NCI-H69 (cell line): ENCODE data around the gene DDX1.
"Not testable (repeated sequence)": the region's sequence is repeated elsewhere in the genome, so short reads cannot be mapped to it uniquely, and the experiment has no call there.

Experiments used
- DNase-seq: peaks from one replicate; lab custom pipeline; 2025; lab: John Stamatoyannopoulos, UW

DDX1 gene

DNA sequence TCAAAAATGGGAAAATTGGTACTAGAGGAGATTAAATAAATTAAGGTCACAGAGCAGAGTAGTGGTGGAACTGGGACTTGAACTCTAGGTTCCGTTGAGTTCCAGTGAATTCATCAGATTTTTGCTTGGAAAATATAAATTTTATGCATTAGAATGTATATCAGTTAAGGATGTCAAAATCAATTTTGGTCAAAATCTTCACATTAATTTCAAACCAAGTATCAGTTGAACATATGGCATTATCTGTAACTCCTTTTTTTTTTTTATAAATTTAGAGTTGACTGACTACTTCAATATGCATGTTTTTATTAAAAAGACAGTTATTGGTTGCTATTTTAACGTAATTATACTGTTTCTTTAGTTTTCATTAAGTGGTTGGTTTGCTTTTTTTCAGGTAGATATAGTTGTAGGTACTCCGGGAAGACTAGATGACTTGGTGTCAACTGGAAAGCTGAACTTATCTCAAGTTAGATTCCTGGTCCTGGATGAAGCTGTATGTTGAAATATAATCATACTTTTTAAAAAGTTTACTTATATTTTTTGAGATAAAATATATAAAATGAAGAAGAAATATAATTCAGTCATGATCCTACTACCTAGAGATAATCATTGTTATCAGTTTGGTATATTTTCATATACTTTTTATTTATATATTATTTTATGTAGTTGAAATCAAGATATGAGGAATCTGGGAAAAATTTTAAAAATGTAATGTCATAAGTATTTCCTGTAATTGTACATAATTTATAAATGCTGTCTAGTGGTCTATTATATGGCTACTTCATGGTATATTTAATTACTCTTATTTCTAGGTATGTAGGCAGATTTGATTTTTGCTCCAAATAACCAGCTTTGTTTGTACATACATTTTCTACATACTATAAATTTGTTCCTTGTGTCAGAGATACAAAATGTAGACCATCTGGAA, 25.4 kb downstream of the DDX1 start:
- DNase-seq: no peak

GRCh38 chr2:15617778-15618448, 26.2 kb downstream of the DDX1 start:
- DNase-seq: no peak

- no peak for DNase-seq
Observed at GRCh38 chr2:15618449-15618855, 26.8 kb downstream of the DDX1 start.

- DNase-seq: no peak
Observed at GRCh38 chr2:15619076-15619475, 27.4 kb downstream of the DDX1 start.

GRCh38 chr2:15619510-15619909, 27.8 kb downstream of the DDX1 start:
- DNase-seq: no peak

DNA sequence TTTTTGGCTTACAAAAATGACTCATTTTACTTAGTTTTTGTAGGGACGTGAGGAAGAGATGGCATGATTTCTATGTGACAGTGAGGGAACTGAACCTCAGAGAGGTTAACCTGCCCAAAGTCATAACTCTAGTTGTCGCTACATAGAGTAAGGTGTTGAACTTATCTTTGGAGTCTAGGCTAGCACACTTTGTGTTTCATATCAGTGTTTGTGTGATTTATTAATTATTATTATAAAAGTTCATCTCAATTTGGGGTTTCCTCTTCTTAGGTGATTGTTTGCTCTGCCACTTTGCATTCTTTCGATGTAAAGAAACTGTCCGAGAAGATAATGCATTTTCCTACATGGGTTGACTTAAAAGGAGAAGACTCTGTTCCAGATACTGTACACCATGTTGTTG, 28.3 kb downstream of the DDX1 start:
- no peak for DNase-seq

DNA sequence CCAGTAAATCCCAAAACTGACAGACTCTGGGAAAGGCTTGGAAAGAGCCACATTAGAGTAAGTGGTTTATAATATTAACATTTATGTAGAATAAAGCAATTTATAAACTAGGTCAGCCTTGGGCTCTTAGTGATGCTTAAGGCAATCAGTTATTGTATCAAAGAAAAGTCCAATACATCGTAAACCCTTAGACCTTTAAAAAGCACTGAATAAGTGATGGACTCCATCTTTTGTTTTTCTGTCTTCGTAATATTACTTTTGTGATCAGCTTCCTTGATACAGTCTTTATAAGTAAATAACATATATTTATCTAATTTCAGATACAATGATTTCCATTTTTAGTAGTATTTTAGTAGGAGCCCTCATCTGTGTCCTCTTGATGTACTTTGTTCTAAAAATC, 28.7 kb downstream of the DDX1 start:
- no peak for DNase-seq

DNA sequence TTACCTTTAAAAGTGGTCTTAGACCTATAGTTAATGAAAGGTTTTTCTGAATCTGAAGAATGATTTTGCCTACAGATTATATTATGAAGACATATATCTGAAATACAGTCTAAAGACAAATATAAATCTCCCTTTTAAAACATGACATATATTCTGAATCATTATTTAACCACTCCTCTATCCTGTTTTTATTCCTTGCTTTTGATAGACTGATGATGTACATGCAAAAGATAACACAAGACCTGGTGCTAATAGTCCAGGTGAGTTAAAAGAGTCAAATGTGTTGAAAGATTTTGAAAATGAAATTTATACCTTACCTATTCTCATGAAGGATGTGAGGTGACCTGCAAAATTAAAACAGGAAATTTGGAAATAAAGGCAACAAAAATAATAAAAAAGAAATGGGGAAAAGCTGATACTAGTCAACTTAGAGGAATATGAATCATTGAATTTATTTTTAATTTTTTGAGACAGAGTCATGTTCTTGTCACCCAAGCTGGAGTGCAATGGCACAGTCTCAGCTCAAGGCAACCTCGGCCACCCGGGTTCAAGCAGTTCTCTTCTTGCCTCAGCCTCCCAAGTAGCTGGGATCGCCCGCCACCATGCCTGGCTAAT, 29.3 kb downstream of the DDX1 start:
- DNase-seq: no peak

DNA sequence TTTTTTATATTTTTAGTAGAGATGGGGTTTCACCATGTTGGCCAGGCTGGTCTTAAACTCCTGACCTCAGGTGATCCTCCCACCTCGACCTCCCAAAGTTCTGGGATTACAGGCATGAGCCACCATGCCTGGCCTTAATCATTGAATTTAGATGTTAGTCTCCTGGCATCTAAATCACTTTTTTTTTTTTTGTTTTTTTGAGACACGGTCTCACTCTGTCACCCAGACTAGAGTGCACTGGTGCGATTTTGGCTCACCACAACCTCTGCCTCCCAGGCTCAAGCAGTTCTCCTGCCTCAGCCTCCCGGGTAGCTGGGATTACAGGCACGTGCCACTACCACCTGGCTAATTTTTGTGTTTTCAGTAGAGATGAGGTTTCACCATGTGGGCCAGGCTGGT, 29.8 kb downstream of the DDX1 start:
- not testable (repeated sequence) for DNase-seq

DNA sequence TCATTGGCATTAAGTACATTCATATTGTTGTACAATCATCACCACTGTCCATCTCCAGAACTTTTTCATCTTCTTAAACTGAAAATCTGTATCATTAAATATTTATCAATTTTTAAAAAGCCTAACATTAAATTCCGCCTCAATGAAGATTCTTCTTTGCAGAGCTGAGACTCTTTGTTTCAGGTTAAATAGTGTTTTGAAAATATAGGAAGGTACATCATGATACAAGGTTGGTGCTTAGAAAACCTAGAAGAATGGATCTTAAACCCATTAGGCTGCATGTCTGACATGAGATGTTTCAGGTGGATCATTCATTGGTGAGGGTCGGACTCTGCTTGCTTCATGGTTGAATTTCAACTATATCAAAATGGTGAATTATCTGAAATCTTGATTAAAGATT, 30.5 kb downstream of the DDX1 start:
- no peak for DNase-seq

DNA sequence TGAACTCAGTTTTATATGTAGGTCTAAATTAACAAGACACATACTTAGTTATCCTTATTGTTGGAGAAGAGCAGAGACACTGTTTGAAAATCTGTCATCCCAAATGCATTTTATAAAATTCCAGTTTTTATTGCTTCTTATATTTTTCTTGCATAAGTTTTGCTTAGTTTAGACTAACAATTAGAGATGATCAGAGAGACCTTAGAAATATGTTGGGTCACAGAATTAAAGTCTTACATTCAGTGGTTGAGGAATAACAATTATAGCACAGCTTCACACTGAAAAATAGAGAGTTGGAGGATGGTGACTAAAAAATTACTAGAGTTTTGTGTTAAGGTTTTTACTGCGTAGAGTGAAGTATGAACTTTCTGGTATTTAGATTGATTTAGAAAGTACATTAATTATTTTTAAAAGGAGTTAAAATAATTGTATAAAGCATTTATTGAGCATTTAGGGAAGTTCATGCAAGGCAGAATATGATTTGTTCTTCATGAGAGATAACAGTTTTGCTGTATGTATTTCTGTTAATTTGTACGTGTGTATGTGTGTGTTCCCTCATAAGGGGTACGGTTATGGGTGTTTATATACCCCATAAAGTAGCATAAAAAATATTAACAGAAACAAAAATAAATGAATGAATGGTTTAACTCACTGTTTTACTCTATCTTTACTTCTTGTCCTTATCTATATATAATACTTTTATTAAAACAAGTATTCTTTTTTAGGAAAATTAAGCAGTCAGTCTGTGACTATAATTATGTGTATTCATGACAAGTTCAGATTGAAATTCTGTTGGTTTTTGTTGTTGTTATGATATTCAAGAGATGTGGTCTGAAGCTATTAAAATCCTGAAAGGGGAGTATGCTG, 31.2 kb downstream of the DDX1 start:
- no peak for DNase-seq

GRCh38 chr2:15623481-15623796, 31.8 kb downstream of the DDX1 start:
- DNase-seq: no peak

GRCh38 chr2:15623898-15624541, 32.4 kb downstream of the DDX1 start:
- no peak for DNase-seq

- DNase-seq: no peak
Observed at GRCh38 chr2:15624903-15625302, 33.2 kb downstream of the DDX1 start.

DNA sequence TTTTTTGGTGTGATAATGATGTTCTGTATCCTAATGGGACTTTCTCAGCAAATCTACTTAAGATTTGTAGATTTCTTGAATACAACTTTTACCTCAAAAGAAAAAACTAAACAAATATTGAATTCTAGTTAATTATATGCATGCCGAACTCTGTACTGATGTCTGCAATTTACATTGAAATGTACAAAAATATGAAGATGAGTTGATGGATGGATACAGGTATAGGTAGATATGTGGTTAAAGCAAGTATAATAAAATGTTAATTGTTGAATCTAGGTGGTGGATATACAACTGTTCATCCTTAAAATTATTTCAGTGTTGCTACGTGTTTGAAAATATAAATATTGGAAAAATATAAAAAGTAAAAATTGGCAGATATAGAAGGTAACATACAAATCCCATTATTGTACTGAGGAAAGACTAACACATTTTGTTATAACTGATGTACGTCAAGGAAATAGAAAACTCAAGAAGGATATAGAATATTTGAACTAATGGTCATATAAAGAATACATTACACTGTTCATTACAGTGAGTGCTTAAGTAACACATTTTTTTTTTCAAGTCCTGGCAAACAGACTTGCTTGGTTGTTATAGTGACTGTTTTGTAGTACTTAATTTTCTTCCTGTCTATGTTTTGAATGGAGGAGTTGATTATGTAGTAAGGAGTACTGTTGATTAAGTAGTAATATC, 33.8 kb downstream of the DDX1 start:
- no peak for DNase-seq

DNA sequence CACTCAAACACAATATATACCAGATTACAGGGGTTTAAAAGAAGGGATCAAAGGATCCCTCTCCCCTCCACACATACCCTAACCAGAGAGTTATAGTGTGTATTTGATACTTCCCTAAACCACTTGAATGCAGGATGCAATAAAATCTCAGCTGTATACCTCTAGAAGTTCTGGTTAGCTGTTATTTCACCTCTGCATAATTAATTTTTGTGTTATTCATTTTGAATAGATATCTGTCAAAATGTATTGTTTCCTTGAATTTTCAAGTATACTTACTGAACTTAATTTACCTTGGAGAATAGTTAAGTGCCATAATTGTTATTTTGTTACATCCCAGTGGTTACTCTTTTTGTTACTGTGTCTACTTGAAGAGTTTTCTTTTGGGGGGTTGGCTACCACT, 34.5 kb downstream of the DDX1 start:
- DNase-seq: no peak

GRCh38 chr2:15626967-15627366, 35.3 kb downstream of the DDX1 start:
- no peak for DNase-seq

GRCh38 chr2:15627817-15628684, 36.4 kb downstream of the DDX1 start:
- DNase-seq: no peak

DNA sequence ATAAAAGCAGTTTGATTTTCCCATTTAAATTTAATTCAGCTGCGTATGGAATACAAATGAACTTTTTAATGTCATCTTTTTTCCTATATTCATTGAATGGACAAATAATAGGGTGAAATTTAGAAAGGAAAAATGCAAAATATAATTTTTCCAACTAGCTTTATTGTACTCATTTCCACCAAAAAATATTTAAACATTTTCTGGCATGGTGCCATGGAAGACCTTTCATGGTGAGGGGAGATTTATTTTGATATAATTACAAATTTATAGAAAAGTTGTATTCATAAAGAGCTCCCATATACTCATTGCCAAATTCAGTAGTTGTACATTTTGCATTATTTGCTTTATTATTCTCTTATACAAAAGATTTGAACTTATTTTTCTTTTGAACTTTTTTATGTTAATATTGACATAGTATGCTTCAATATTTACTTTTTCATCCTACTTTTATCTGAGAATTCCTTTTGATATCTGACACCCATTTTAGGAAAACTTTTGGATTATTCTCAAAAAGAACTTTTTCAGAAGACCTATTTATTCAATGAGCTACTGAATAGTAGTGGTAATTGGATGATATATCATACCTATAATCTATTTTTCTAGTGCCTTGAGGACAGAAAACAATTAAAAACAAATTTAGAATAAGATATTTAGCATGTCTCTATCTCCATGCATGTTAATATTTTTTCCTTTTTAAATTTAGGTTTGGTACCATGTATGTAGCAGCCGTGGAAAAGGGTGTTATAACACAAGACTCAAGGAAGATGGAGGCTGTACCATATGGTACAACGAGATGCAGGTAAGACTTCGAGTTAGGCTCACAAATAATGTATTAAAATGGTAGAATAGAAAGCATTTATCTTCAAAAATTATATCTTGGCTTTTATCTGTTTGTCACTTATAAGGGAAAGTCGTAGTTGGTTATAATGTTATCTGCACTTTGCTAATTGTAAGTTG, 37.5 kb downstream of the DDX1 start:
- no peak for DNase-seq
